Fibroblast of skin of right quadriceps (primary cell): Measurements from ENCODE around the gene ALX1.

Experiments
- DNase-seq: peaks from one replicate; pipeline ENCODE4 v3.0.0-alpha.2; 2013

ALX1 gene

DNA sequence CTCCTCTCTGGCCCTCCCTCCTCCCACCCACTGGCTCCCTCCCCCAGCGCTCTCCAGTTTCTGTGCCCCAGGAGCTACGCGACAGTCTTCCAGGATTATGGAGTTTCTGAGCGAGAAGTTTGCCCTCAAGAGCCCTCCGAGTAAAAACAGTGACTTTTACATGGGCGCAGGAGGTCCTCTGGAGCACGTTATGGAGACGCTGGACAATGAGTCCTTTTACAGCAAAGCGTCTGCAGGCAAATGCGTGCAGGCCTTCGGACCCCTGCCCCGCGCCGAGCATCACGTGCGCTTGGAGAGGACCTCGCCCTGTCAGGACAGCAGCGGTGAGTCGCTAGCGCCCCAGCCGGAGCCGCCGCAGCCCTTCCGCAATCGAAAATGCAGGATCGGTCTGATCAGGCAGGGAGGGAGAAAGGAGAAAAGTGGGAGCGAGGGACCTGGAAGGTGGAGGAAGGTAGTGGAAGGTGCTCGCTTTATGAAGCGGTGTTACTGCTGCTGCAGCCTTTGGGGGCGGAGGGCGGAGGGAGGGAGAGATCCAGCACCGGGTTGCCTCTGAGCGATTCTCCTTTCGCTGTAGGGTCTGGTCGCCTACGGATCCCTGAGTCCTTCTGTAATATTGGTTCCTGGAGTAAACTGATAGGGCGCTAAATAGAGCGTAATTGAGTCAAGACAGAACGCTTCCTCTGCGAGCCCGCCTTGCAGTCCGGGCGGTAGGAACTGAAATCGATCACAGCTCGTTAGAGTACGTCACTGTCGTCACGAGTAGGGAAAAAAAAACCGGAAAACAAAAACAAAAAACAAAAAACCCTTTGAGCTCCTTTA lies at the start of gene ALX1:
Gene ALX1, plus strand, starts transcription at position 56 of the 819 bp plus-strand sequence. Its CDS starts 42 bp downstream, at position 98.
- peak; percentile 31 for DNase-seq

DNA sequence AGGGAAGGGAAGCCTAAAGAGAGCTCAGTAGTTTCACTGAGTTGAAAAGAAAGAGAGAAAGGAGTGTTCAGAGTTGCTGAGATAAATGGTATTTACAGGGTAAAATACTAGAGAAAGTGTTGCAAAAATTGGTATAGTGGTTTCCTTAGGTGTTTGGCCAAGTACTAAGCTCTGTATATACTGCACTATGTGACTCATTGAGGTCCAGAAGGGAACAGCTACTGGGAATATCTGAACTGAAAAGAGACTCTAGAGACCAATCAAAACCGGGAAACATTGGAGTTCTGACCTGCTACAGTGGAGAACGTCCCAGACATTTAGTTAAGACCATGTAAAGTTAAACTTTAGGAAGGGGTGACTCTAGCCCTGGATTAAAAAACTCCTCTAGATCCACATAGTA lies 42.7 kb upstream of the ALX1 start:
- DNase-seq = no peak

DNA sequence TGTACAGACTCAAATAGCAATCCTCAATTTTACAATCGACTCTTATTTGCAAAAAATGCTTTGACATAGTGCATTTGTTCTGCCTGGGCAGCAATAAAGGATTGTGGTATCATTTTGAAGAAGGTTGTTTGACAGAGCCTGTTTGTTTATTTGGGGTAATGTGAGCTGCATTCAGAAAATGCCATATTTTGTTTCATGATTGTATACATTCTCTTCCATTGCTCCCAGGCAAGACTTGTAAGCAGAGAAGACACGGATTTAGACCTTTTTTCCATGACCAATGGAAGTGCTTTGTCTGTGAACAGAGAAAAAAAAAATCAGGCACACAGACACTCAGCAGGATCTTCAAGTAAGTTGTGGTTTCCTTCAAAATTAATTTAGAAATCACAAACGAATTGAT lies 35.5 kb upstream of the ALX1 start:
- no peak for DNase-seq

DNA sequence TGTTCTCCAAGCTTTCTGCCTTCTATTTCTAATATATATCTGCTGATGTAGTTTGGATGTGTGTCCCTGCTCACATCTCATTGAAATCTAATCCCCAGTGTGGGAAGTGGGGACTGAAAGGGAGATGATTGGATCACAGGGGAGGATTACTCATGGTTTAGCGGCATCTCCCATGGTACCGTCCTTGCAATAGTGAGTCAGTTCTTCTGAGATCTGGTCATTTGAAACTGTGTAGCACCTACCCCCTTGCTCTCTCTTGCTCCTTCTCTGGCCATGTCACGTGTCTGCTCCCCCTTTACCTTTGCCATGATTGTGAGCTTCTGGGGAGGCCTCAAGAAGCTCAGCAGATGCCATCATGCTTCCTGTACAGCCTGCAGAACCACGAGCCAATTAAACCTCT lies 26.2 kb upstream of the ALX1 start:
- DNase-seq = no peak

DNA sequence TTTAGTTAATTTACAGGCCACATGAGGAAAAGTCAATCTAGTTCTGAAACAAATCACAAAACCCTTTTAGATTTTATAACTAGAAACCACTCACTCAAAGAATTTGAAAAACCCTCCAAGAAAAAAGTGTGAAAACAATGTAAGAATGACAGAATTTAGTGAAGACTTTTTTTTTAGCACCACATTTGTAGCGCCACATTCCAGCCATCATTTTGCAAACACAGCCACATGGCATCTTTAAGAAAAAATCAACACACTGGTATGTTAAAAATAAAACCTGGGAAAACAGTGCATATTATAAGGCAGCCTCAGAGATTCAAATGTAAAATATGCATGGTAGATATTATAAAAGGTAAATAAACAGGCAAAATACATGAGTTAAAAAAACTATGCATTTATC lies 22.3 kb upstream of the ALX1 start:
- no peak for DNase-seq

DNA sequence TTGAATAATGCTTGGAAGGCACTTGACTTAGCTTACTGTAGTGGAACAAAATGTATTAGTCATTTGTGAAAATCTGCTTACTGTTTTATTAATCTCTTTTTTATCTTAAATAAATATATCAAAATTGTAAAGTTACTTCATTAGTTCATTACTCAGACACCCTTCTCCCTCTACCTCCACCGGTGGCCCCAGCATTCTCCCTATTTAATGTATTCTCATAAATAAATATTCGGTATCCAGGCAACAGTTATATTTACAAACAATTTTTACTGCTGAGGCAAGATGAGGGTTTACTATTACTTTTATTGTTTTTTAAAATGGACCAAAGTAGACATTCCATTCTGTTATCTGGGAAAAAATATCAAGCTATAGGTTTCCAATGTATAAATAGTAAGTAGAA lies 19.6 kb upstream of the ALX1 start:
- DNase-seq = no peak

DNA sequence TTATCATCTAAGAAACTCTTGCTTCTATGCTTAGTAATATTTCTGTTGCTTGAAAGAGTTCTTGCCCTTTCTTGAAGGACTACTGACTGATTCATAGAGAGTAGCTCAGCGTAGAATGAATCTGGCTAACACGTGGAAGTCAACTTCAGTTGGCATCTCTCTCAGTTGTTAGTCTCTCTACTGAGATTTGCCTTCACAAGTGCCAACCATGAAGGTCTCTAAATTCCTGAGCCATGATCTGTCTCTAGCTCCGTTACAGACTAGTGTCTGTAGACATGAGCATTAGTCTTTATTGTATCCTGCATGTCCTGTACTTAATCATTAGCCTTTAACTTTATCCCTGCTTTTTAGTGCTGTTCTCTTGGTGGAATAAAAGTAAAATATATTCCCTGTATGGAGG lies 19.1 kb upstream of the ALX1 start:
- DNase-seq = no peak

DNA sequence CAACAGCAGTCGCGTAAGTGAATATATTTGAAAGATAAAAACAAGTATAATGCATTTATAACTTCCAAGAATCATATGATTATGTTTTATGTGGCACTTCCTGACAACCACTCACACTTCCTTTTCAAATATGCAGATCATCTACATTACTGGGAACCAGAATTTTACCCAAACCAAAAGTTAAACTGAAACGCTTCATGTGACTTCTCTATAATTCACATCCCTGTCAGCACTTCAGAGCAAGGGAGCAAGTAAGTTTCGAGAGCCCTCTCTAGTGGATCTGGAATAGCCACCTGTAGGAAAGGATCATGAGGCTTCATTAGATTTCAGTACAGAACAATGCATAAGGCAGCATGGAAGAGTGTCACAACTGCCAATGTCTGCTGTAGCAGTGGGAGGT lies 13.7 kb upstream of the ALX1 start:
- no peak for DNase-seq

DNA sequence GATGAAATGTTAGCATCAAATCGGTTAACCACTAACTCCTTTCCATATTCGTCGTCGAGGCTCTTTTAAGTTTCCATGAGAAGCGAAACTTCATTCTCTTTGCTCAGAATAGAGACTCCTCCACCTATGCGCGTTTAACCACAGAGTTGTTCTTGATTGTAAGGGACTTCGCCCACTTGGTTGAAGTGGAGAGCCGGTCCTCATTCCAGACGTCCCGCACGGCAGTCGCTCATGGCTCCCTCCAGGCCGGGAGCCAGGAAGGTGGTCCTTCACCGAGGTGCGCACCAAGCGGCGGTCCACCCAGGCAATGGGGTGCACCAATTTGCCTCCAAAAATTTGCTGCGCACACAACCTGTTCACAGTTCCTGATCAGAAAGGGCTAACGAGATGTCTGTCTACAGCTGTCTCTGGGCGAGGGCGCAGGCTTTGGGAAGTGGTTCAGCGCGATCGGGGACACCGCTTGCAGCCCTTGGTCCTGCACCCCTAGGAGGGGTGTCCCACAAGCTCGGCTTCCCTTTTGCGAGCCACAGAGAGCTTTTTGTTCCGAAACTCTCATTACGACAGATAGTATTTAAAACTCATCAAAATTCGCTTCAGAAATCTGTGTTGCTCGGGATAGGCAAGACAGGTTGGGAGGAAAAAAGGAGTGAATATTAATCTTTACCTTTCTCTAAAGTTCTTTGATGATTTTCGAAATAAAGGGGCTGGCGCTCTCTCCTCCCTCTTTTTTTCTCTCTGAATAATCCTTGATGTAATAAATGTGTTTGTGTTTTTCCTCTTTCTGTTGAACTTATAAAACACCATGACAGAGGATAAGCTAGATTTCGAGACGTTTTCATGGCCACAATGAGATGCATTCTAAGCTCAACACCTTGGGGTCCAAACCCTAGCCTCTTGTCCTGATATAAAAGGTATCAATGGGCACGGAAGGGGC lies 6.4 kb upstream of the ALX1 start:
- DNase-seq = no peak

DNA sequence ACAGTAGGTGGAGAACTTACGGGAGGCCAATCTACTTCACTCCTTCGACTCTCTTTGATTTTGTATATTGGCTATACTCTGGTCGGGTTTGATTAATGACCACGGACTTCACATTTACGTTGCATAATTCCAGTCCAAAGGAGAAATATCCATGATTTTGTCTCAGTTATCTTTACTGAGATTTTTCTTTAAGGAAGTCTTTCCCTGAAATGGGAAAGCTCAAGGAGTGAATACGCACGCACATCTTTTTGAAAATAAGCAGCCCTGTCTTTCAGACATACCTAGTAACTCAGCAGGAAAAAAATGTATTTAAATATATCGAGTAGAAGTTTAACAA lies 5.7 kb upstream of the ALX1 start:
- no peak for DNase-seq

DNA sequence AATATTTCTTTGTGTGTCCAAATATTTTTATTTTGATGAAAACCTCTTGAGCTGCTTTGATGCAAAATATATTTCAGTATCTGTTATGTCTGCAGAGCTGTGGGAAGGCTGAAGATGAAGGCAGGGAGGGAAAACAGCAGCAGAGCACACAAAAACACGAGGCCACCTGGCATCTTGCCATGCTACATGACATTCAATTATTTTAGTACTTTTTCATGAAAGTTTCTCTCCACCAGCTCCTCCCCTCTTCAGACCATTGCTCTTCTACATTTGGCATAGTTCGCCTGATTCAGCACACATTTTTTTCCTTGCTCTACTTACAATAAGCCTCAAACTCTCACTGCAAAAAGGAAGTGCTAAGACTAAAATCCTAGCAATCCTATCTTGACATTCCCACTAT lies 4.6 kb upstream of the ALX1 start:
- DNase-seq = no peak

DNA sequence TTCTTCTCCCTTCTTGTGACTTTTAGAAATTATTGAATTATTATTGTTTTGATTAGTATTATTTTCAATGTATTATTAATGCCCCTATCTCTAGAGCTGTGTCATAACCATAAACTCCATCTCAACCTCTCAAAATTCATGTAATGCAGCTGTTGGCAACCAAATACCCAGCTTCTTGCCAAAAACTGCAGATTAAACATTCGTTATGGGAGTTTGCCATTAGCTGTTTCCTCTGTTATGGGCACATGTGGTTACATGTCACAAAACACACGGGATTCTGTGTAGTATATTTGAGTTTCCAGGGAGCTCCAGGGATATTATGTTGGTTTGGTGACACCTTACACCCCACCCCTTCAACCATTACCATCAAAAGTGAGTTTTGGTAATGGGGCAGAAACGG lies 2.8 kb upstream of the ALX1 start:
- DNase-seq = no peak

DNA sequence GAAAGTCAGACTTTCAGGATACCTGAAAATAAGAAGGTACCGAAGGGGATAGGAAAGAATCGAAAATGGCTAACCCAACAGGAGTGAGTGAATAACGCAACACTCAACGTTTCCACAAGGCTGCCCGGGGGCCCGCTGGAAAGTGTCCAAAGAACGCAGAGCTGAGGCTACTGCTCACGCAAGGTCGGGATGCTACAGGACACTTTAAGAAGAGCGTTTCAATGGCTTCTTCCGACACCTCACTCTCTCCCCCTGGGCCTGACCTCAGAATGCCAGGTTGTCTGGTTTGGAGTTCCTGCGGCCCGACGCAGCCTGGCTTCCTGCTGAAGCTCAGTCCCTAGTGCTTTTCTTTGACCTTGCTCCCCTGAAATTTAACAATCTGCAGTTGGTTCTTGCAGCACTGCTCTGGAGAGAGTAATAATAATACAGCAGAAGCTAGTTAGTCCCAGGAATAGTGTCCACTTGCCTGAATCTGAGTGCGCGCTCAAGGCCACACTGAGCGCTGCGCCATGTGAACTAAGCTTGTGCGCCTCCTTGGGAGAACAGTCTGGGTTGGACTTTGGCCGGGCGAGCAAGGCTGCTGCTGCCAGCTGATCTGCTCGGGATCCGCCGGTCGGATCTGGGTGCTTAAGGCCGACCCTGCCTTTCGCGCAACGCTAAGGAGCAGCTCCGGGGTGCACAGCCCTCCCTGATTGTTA lies 2.0 kb upstream of the ALX1 start:
- DNase-seq = no peak

DNA sequence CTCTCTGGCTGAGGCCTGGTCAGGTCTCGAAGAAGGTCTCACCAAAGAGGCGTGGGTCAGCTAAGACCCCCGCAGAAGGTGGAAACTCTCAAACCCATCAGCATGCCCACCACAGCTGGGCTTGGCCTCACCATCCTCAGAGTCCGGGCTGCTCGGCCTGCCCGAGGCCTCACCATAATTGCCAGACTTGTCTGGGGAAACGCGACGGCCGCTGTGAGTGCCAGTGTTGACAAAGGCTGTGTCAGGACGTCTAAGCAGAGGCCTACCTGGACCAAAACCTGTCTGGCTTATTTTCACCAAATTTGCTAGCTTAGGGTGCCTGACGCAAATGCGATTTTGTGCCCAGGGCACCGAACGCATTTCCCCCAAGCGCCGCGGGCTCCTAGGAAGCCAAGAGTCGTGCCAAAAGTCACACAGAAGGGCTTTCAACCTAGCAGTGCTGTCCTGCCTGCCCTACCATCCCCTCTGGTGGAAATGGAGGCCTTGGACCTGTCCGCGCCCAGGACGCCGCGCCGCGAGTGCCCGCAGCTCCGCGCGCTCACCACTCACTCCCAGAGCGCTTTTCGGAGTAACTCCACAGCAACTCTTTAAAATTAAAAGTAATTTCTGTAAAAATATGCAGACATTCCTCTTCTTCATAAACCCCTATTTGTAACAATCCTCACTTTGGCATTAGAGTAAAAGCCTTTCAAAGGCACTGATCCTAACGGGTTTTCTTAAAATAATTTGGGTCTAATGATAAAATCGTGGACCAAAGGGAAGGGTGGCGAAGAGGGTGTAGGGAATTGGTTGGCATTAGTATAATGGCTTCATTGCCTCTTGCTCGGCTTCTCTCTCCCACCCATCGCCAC lies 1.2 kb upstream of the ALX1 start:
- no peak for DNase-seq

DNA sequence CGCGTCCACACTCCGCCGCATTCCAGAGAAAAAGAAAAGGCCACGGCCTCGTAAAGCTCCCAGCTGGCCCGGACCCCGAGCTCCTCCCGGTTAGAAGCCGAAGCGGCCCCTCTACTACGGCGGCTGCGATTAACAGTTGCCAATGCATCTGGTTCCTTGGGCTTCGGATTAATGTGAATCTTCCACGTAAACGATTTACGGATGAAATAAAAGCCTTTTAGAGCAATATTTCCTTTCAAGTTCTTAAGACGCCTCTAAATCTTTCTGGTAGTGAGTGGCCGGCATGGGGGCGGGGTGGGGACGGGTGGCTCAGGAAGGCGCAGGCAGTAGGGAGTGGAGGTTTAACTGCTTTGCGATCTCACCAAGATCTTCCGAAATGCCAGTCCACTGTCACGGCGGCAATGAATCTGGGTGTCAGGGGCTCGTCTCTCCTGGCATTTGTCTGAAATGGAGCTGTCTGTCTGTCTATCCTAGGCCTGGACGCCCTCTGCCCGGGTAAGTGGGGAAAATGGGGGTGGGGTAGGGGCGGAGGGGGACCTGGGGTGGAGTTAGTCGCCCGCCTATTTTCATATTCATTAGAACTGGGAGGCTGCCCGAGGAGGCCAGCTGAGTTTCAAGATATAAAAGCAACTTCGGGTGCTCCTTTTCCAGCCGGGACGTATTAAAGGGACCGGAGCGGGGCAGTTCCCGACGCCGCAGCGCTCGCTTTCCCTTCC lies 413 bp upstream of the ALX1 start:
- DNase-seq = no peak

DNA sequence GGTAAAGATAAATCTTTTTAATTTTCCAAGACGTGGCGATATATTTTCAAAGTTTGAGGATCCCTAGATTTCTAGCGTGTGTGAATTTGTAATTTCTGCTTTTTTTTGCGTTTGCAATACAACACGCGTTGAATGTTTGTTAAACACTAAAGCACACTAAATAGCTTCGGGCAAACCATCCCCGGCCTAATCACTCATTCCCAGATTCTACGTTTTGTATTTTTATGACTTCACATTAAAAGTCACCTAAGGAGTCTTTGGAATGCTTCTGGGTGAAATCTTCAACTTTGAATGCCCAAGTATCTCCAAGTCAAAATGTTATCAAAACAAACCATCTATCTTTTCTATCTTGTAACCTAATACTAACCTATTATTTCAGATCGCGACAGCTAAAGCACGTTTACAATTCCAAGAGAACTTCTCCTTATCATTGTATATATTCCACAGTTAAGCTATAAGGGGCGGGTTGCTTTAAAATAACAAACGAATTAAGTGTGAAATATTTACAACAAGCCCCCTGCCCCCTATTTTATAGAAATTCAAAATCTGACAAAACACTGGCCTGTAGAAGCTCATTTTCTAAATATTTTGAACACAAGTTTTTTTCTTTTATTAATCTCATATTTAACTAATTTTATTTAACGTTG lies 1.1 kb downstream of the ALX1 start:
- DNase-seq = no peak

DNA sequence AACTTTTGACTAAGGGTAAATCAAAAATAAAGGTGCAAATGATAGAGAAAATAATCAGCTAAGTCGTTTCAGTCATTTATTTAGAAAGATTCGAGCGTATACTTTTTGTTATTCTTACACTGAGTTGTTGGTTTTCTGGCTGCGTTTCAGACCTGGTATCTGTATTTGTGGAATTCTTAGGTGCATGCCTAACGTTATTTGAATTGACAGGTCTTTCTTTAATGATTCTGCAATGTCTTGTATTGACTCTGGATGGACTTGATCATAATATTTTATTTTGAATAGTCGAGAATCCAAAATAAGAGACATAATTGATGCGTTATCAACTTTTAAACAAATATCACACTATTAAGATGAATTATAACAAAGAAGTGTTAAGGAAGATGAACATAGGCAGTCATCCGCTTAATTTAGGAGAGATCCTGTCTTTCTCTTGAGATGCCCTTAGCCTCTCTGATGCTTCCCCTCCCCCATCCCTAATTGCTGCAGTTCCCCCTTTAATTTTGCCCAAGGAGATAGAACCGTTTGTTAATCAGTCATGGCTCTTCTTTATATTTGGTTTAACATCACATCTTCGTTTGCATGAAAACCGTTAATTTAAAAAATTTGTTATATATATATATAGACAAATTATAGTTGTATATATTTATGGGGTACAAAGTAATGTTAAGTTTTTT lies 1.8 kb downstream of the ALX1 start:
- DNase-seq = no peak

DNA sequence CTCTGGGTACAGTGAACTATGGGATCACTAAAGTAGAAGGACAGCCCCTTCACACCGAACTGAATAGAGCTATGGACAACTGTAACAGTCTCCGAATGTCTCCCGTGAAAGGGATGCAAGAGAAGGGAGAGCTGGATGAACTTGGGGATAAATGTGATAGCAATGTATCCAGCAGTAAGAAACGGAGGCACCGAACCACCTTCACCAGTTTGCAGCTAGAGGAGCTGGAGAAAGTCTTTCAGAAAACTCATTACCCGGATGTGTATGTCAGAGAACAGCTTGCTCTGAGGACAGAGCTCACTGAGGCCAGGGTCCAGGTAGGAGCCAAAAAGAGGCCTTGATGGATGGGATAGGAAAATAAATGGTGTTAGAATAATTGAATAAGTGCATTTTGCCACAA lies 3.5 kb downstream of the ALX1 start:
- no peak for DNase-seq

DNA sequence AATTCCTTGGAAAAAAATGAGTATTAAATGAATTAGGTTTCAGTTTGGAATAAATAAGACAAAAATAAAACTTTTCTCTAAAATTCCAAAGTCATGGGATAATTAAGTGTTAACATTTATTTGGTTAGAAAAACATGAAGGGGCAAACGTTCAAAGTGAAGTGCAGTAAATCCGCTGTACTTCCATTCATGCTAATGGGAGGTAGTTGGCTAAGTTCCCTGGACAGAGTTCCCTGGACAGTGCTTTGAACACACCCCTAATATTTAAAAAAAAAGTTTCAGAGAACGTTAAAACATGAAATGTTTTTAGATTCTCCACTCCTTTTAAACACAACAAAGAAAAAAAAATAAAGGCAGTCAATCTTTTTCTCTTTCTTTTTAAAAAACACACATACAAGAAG lies 16.3 kb downstream of the ALX1 start:
- no peak for DNase-seq

DNA sequence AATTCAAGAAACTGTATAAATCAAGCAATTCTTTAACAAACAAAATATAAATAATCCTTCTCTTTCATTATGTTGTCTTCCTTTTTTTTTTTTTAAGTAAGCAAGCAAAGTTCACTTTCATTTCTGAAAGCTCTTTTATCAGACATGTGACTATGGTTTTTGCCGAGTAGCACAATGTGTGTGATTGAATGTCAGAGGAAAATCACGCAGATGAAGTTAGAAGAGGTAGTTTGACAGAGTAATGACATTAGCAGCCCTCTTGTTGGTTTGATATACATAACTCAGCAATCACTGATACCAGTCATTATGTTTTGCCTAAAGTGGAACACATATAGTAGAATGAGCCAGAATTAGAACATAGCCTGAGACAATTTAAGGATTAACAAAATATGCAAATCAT lies 19.0 kb downstream of the ALX1 start:
- DNase-seq = no peak

DNA sequence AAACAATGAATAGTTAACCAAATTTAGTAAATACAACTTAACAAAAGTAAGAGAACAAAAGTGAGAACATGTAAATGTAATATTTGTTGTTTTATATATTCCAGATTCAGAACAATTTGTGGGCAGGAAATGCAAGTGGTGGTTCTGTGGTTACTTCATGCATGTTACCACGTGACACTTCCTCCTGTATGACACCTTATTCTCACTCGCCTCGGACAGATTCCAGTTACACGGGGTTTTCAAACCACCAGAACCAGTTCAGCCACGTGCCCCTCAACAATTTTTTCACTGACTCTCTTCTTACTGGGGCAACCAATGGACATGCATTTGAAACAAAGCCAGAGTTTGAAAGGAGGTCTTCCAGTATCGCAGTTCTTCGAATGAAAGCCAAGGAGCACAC lies 21.0 kb downstream of the ALX1 start:
- DNase-seq = no peak
